Spleen (tissue), 11 donors: Measurements from ENCODE around the gene GRK4. TPM values are rescaled to one million over a fixed set of nuclear protein-coding genes. Genes with fewer than 3 reads are reported as not detected.

Experiments
- DNase-seq: peaks from one replicate; pipeline ENCODE4 v3.0.0-alpha.2; 2020
- H3K27ac ChIP-seq, 8 donors: fragments of 200-600 bp; sonication (generic) in 7 of 8; 1 replicate in 4 of 8; 2 replicates in 4 of 8; pipeline versions ENCODE4 v1.5.0 to v1.8.0; 2016 to 2021; ENCODE audit warnings: inconsistent platforms in 4 of 8, mild to moderate bottlenecking in 4 of 8, moderate library complexity in 1 of 8
- H3K27me3 ChIP-seq, 7 donors: fragments of 200-600 bp; sonication (generic) in 6 of 7; replicated peaks in 1 of 7; 1 replicate in 4 of 7; 2 replicates in 3 of 7; pipeline versions ENCODE4 v1.5.0 to v1.8.0; 2016 to 2021; ENCODE audit warnings: inconsistent platforms in 3 of 7, mild to moderate bottlenecking in 1 of 7
- H3K36me3 ChIP-seq, 6 donors: fragments of 200-600 bp; sonication (generic) in 5 of 6; 1 replicate in 4 of 6; 2 replicates in 2 of 6; pipeline versions ENCODE4 v1.5.0 to v1.8.0; 2016 to 2021; ENCODE audit warnings: inconsistent platforms in 2 of 6
- H3K4me1 ChIP-seq, 6 donors: fragments of 200-600 bp; sonication (generic) in 5 of 6; 1 replicate in 3 of 6; 2 replicates in 3 of 6; pipeline versions ENCODE4 v1.5.0 to v1.8.0; 2016 to 2021; ENCODE audit warnings: inconsistent platforms in 3 of 6
- H3K4me3 ChIP-seq, 8 donors: fragments of 200-600 bp; sonication (generic) in 7 of 8; 1 replicate in 4 of 8; 2 replicates in 4 of 8; pipeline versions ENCODE4 v1.5.0 to v1.8.0; 2016 to 2021; ENCODE audit warnings: inconsistent platforms in 4 of 8, mild to moderate bottlenecking in 4 of 8, moderate library complexity in 2 of 8
- H3K9me3 ChIP-seq, 8 donors: fragments of 200-600 bp; sonication (generic) in 7 of 8; 1 replicate in 4 of 8; 2 replicates in 4 of 8; pipeline versions ENCODE4 v1.5.0 to v1.8.0; 2016 to 2021; ENCODE audit warnings: inconsistent platforms in 4 of 8
- CTCF ChIP-seq, 11 experiments: fragments of 200-600 bp in 7 of 11; fragments of 450-650 bp in 4 of 11; sonication (generic) in 4 of 11; IDR thresholded peaks in 8 of 11; conservative IDR thresholded peaks in 3 of 11; 1 replicate in 7 of 11; 2 replicates in 4 of 11; pipeline versions ENCODE4 v1.4.0 to v1.8.0; 2016 to 2021; ENCODE audit warnings: antibody characterized with exemption in 11 of 11, inconsistent platforms in 4 of 11, mild to moderate bottlenecking in 1 of 11
- POLR2A ChIP-seq, 3 donors: fragments of 450-650 bp; IDR thresholded peaks; one replicate each; pipeline ENCODE4 v1.5.1; 2017; ENCODE audit warnings: antibody characterized with exemption in 3 of 3, mild to moderate bottlenecking in 1 of 3
- POLR2AphosphoS5 ChIP-seq, 3 donors: sonication (generic); formaldehyde crosslinking; IDR thresholded peaks; one replicate each; pipeline ENCODE4 v1.5.1; 2017; ENCODE audit warnings: antibody characterized with exemption in 3 of 3
- WGBS, 5 donors: extraction: QIAGEN DNeasy Blood & Tissue Kit in 3 of 5; methylation state at CpG; one replicate each; pipeline versions ENCODE4 v1.1.5 to v1.1.7; 2013 to 2018; 5-methylcytosine and 5-hydroxymethylcytosine counted together
- intact Hi-C: fragments of 100-400 bp; cut with DNase I; formaldehyde crosslinking; loops from one replicate; pipeline ENCODE4 v1.15.0; 2023; ENCODE audit warnings: low total_unique reads
- polyA plus RNA-seq, 3 donors: library from polyadenylated mRNA; stranded (reverse); fragments of 200-250 nt; gene quantifications; one replicate each; pipeline ENCODE4 v1.2.1, GENCODE V29; 2013
- total RNA-seq, 7 donors: library from RNA; depleted of rRNA in 3 of 7; stranded (reverse); fragments of >200 nt in 3 of 7; fragmentation: NEBNext Ultra II Directional in 4 of 7; extraction: Animal tissue kit (Norgen Biotek cat#: 25700) in 4 of 7; gene quantifications; one replicate each; pipeline versions ENCODE4 v1.1.0 to v1.2.1, GENCODE V29; 2016 to 2021
- donor health status: healthy with polysubstance abuse.
- donor health status: DM: no; HTN: no; CAD: no; lungs with moderate emphysema.
- donor health status: DM: no; HTN: no; CAD: no.
- donor health status: Bipolar disorder and iron deficiency.
- donor health status: healthy.
- donor health status: DM: no; HTN: no; CAD: no.
- donor health status: DM: yes; HTN: yes; CAD: no.

The GRK4 gene
- total and polyA plus RNA-seq, 10 donors: 1.0 to 4.3 (median 2.2) TPM

- peak; percentile 8 for DNase-seq
- no peaks in the 10 kb centered on the region for H3K27me3 ChIP-seq
- intact Hi-C loops: no loop called here
- H3K27ac ChIP-seq: no peak overlapping the region
- H3K36me3 ChIP-seq: no peaks in the 10 kb centered on the region
- H3K9me3 ChIP-seq: peaks cover 0 to 10% (median 0%) of the 10 kb centered on the region in 8 donors
- TF ChIP-seq POLR2A (IDR thresholded peaks at IDR 0.05): no peak
- TF ChIP-seq CTCF (IDR thresholded peaks at IDR 0.05 in 8 of 11, conservative IDR thresholded peaks at IDR 0.05 in 3 of 11): no peak
- WGBS, 5 donors: 88 to 93% (median 91%) methylated on average over 8 of the region's 8 CpGs
- no peak overlapping the region for H3K4me3 ChIP-seq
- H3K4me1 ChIP-seq: no peaks in the 10 kb centered on the region
Measured at GRCh38 chr4:3022112-3022511, 58.7 kb downstream of the GRK4 start.

DNA sequence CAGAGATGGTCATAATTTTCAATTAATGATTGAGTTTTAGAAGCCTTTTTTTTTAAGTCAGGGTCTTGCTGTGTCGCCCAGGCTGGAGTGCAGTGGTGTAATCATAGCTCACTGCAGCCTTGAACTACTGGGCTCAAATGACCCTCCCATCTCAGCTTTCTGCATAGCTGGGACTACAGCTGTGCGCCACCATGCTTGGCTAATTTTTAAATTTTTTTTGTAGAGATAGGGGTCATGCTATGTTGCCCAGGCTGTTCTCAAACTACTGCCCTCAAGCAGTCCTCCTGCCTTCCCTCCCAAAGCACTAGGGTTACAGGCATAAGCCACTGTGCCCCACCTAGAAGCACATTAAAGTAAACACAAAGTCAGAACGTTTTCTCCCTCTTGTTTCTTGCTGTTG is 59.3 kb downstream of the GRK4 start:
- Histone ChIP-seq H3K9me3 (peaks cover 0 to 10% (median 0%) of the 10 kb centered on the region in 8 donors), H3K36me3 (no peaks in the 10 kb centered on the region), H3K27me3 (no peaks in the 10 kb centered on the region), H3K27ac (no peak overlapping the region), H3K4me3 (no peak overlapping the region), H3K4me1 (no peaks in the 10 kb centered on the region)
- intact Hi-C loops: no loop called here
- 72 to 89% (median 83%) methylated on average over 3 of the region's 3 CpGs for WGBS, 5 donors
- DNase-seq: peak; percentile 8
- no peak for TF ChIP-seq POLR2A (IDR thresholded peaks at IDR 0.05)

DNA sequence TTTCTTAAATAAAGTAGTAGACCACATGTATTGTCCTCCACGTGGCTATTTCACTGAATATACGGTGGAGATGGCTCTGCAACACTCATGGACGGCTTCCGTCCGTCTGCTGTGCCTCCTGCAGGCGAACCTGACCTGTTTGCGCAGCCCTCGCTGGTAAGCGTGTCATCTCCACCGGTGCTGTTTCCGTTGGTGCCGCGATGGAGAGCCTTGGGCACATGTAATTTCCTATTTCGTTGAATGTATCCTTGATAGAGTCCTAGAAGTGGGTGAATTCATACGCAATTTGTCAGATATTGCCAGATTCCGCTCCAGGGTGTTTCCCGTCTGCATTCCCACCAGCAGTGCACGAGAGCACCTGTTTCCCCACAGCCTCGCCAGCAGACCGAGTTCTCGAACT is 62.5 kb downstream of the GRK4 start:
- no peak for TF ChIP-seq POLR2A (IDR thresholded peaks at IDR 0.05)
- no peak for TF ChIP-seq POLR2AphosphoS5 (IDR thresholded peaks at IDR 0.05)
- TF ChIP-seq CTCF (IDR thresholded peaks at IDR 0.05 in 8 of 11, conservative IDR thresholded peaks at IDR 0.05 in 3 of 11): no peak
- intact Hi-C loops: no loop called here
- Histone ChIP-seq H3K9me3 (peaks cover 0 to 10% (median 0%) of the 10 kb centered on the region in 8 donors), H3K27me3 (no peaks in the 10 kb centered on the region), H3K4me1 (no peaks in the 10 kb centered on the region), H3K4me3 (no peak overlapping the region), H3K36me3 (no peaks in the 10 kb centered on the region), H3K27ac (no peak overlapping the region)
- DNase-seq: no peak
- WGBS, 5 donors: 89 to 94% (median 91%) methylated on average over 21 of the region's 21 CpGs

- peaks cover 0 to 10% (median 0%) of the 10 kb centered on the region in 8 donors for H3K9me3 ChIP-seq
- DNase-seq: peak; percentile 30
- H3K4me3 ChIP-seq: no peak overlapping the region
- 85 to 92% (median 91%) methylated on average over 9 of the region's 9 CpGs for WGBS, 5 donors
- intact Hi-C loops: no loop called here
- H3K4me1 ChIP-seq: no peaks in the 10 kb centered on the region
- no peaks in the 10 kb centered on the region for H3K36me3 ChIP-seq
- no peak overlapping the region for H3K27ac ChIP-seq
- TF ChIP-seq POLR2AphosphoS5 (IDR thresholded peaks at IDR 0.05) (no peak), POLR2A (IDR thresholded peaks at IDR 0.05) (no peak), CTCF (IDR thresholded peaks at IDR 0.05 in 8 of 11, conservative IDR thresholded peaks at IDR 0.05 in 3 of 11) (no peak)
- H3K27me3 ChIP-seq: no peaks in the 10 kb centered on the region
Measured at GRCh38 chr4:3026540-3026939, 63.2 kb downstream of the GRK4 start.

GRCh38 chr4:3029464-3029863 is 66.1 kb downstream of the GRK4 start:
- intact Hi-C loops: no loop called here
- Histone ChIP-seq H3K27ac (no peak overlapping the region), H3K9me3 (no peaks in the 10 kb centered on the region), H3K4me1 (no peaks in the 10 kb centered on the region), H3K36me3 (no peaks in the 10 kb centered on the region), H3K4me3 (no peak overlapping the region), H3K27me3 (no peaks in the 10 kb centered on the region)
- WGBS, 5 donors: 90 to 98% (median 94%) methylated on average over 7 to 9 of the region's 9 CpGs
- TF ChIP-seq POLR2AphosphoS5 (IDR thresholded peaks at IDR 0.05): no peak
- TF ChIP-seq CTCF (IDR thresholded peaks at IDR 0.05 in 8 of 11, conservative IDR thresholded peaks at IDR 0.05 in 3 of 11): no peak
- TF ChIP-seq POLR2A (IDR thresholded peaks at IDR 0.05): no peak
- no peak for DNase-seq
